Measurements from ENCODE around the gene MAMSTR. TPM values are rescaled to one million over a fixed set of nuclear protein-coding genes. Genes with fewer than 3 reads are reported as not detected.

The MAMSTR gene
- total RNA-seq, 4 donors from 2014 or later = 0.99 to 2.9 (median 1.8) TPM

DNA sequence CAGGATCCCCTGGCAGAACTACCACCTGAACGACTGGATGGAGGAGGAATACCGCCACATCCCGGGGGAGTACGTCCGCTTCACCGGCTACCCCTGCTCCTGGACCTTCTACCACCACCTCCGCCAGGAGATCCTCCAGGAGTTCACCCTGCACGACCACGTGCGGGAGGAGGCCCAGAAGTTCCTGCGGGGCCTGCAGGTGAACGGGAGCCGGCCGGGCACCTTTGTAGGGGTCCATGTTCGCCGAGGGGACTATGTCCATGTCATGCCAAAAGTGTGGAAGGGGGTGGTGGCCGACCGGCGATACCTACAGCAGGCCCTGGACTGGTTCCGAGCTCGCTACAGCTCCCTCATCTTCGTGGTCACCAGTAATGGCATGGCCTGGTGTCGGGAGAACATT, 16.2 kb downstream of the MAMSTR start:
- H3K9me3 ChIP-seq = no peaks in the 10 kb centered on the region
- peaks cover 0 to 2% (median 0%) of the 10 kb centered on the region in 4 donors for H3K27me3 ChIP-seq
- no peak overlapping the region for H3K4me3 ChIP-seq
- 93% methylated on average over 23 of the region's 23 CpGs for WGBS
- H3K36me3 ChIP-seq = peaks cover 0 to 43% (median 8%) of the 10 kb centered on the region in 4 donors
- H3K27ac ChIP-seq (replicated peaks in 1 of 4) = no peak overlapping the region
- DNase-seq (ENCODE audit: extremely low spot score) = no peak
- H3K4me1 ChIP-seq = no peaks in the 10 kb centered on the region
- TF ChIP-seq POLR2A (IDR thresholded peaks at IDR 0.05; ENCODE audit: low read depth) = no peak
- no peak for TF ChIP-seq EP300 (IDR thresholded peaks at IDR 0.05)
- TF ChIP-seq POLR2AphosphoS5 (IDR thresholded peaks at IDR 0.05) = no peak
- TF ChIP-seq, protein P1, sequence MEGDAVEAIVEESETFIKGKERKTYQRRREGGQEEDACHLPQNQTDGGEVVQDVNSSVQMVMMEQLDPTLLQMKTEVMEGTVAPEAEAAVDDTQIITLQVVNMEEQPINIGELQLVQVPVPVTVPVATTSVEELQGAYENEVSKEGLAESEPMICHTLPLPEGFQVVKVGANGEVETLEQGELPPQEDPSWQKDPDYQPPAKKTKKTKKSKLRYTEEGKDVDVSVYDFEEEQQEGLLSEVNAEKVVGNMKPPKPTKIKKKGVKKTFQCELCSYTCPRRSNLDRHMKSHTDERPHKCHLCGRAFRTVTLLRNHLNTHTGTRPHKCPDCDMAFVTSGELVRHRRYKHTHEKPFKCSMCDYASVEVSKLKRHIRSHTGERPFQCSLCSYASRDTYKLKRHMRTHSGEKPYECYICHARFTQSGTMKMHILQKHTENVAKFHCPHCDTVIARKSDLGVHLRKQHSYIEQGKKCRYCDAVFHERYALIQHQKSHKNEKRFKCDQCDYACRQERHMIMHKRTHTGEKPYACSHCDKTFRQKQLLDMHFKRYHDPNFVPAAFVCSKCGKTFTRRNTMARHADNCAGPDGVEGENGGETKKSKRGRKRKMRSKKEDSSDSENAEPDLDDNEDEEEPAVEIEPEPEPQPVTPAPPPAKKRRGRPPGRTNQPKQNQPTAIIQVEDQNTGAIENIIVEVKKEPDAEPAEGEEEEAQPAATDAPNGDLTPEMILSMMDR (IDR thresholded peaks at IDR 0.05) = no peak
- intact Hi-C loops (cut with DNase I) = no loop called here

DNA sequence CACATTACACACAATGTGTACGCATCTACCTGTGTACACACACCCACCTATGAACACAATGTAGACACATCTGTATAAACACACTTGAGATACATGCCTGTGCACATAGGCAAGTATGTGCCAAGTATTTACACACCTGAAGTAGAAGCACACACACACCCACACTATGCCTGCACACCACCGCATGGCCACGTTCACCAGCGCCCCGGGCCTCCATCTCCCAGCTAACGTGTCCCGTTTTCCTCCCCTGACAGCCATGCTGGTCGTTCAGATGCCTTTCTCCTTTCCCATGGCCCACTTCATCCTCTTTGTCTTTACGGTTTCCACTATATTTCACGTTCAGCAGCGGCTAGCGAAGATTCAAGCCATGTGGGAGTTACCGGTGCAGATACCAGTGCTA, 16.8 kb downstream of the MAMSTR start:
- TF ChIP-seq EP300 (IDR thresholded peaks at IDR 0.05) = no peak
- no peak for TF ChIP-seq POLR2A (IDR thresholded peaks at IDR 0.05; ENCODE audit: low read depth)
- no peak for TF ChIP-seq POLR2AphosphoS5 (IDR thresholded peaks at IDR 0.05)
- TF ChIP-seq, protein P1 (IDR thresholded peaks at IDR 0.05) = no peak
- Histone ChIP-seq H3K27ac (replicated peaks in 1 of 4) (no peak overlapping the region), H3K27me3 (peaks cover 0 to 2% (median 0%) of the 10 kb centered on the region in 4 donors), H3K36me3 (peaks cover 0 to 43% (median 8%) of the 10 kb centered on the region in 4 donors), H3K4me1 (no peaks in the 10 kb centered on the region), H3K4me3 (no peak overlapping the region), H3K9me3 (no peaks in the 10 kb centered on the region)
- DNase-seq (ENCODE audit: extremely low spot score) = no peak
- intact Hi-C loops (cut with DNase I) = no loop called here
- 92% methylated on average over 13 of the region's 13 CpGs for WGBS

DNA sequence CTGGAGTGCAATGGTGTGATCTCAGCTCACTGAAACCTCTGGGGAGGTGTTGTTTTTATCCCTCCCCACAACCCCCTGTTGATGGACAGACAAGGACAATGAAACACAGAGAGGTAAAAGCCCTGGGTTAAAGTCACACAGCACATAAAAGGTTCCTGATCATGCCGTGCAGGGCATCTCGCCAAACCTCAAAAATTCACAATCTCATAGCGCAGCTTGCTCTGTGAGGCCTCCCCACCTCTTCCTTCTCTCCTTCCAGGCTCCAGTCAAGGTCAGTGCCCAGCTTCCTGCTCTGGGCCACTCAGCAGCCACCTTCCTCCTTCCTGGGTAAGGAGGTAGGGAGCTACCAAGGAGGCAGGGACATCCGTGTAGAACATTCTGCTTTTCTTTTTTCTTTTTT, 21.5 kb downstream of the MAMSTR start:
- H3K4me1 ChIP-seq = peaks cover 8 to 13% (median 11%) of the 10 kb centered on the region in 4 donors
- H3K27me3 ChIP-seq = peaks cover 0 to 25% (median 6%) of the 10 kb centered on the region in 4 donors
- no peaks in the 10 kb centered on the region for H3K9me3 ChIP-seq
- H3K27ac ChIP-seq (replicated peaks in 1 of 4) = no peak overlapping the region
- 47% methylated on average over 4 of the region's 4 CpGs for WGBS
- no peak for DNase-seq (ENCODE audit: extremely low spot score)
- H3K36me3 ChIP-seq = peaks cover 0 to 20% (median 5%) of the 10 kb centered on the region in 4 donors
- TF ChIP-seq EP300 (IDR thresholded peaks at IDR 0.05) = no peak
- TF ChIP-seq POLR2A (IDR thresholded peaks at IDR 0.05; ENCODE audit: low read depth) = no peak
- TF ChIP-seq, protein P1 (IDR thresholded peaks at IDR 0.05) = no peak
- no peak for TF ChIP-seq POLR2AphosphoS5 (IDR thresholded peaks at IDR 0.05)
- intact Hi-C loops (cut with DNase I) = no loop called here
- H3K4me3 ChIP-seq = no peak overlapping the region

DNA sequence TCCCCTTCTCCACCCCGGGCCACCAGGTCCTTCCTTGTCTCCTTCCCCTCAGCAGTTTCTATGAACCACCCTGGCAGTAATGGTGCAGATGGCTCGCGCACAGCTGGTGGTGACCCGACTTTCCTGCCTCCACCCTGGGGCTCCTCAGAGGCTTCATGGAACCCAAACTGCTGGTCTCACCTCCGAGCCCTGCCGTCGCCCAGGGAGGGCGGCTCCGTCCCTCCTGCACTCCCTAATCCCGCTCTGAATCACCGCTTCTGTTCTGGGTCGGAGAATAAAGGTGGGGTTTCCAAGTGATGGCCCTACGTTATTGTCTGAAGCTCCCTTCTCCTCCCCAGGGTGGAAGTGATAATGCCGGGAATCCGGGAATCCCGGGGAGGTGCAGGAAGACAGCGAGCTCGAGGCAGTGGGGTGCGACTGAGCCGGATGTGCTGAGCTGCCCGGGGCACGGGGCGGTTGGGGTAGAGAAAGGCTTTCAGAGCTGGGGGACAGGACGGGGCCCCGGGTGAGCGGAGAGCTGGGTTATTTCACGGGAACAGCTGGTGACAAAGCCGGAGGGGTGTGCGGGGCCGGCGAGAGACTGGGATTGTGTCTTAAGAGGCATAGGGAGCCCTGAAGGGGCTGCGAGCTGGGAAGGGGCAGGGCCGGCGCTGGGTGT, 23.0 kb downstream of the MAMSTR start:
- peaks cover 0 to 25% (median 6%) of the 10 kb centered on the region in 4 donors for H3K27me3 ChIP-seq
- H3K9me3 ChIP-seq = no peaks in the 10 kb centered on the region
- WGBS = 6% methylated on average over 33 of the region's 34 CpGs
- H3K4me3 ChIP-seq = peak overlapping the region; percentile 13 to 46 (median 22)
- TF ChIP-seq POLR2A (IDR thresholded peaks at IDR 0.05; ENCODE audit: low read depth) = no peak
- no peak for TF ChIP-seq POLR2AphosphoS5 (IDR thresholded peaks at IDR 0.05)
- TF ChIP-seq EP300 (IDR thresholded peaks at IDR 0.05) = no peak
- TF ChIP-seq, protein P1 (IDR thresholded peaks at IDR 0.05) = no peak
- peaks cover 8 to 13% (median 11%) of the 10 kb centered on the region in 4 donors for H3K4me1 ChIP-seq
- intact Hi-C loops (cut with DNase I) = no loop called here
- H3K36me3 ChIP-seq = peaks cover 0 to 8% (median 2%) of the 10 kb centered on the region in 4 donors
- DNase-seq (ENCODE audit: extremely low spot score) = no peak
- peak overlapping the region in 2 of 4 donors; percentile 26 to 63 for H3K27ac ChIP-seq (replicated peaks in 1 of 4)
